GM18519 (cell line): ENCODE results near the gene MMP15.
"Not testable (repeated sequence)": the region's sequence is repeated elsewhere in the genome, so short reads cannot be mapped to it uniquely, and the experiment has no call there.

ENCODE experiments used
- ATAC-seq: cut with Tn5 transposase; IDR thresholded peaks from one replicate; pipeline ENCODE4 v1.9.1; 2021; ENCODE audit warnings: mild to moderate bottlenecking, moderate library complexity; ENCODE audit not compliant: unreplicated experiment, low FRiP score

Gene MMP15

GRCh38 chr16:57995721-57996405 lies 29.7 kb upstream of the MMP15 start:
- ATAC-seq: no peak

- ATAC-seq: no peak
These were observed 29.0 kb upstream of the MMP15 start for GRCh38 chr16:57996406-57997175.

DNA sequence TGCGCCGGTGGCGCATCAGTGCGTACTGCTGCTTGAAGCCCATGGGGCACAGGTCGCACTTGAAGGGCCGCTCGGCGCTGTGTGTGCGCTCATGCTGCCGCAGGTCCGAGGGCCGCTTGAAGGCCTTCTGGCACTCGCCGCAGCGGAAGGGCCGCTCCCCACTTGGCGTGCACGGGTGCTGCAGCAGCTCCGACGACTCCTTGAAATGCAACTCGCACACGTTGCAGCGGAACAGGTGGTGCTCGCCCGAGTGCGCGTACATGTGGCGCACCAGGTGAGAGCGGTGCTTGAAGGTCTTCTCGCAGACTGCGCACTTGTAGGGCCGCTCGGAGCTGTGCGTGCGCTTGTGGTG lies 28.4 kb upstream of the MMP15 start:
- ATAC-seq: no peak

GRCh38 chr16:57997528-57998265 lies 27.9 kb upstream of the MMP15 start:
- ATAC-seq: no peak

DNA sequence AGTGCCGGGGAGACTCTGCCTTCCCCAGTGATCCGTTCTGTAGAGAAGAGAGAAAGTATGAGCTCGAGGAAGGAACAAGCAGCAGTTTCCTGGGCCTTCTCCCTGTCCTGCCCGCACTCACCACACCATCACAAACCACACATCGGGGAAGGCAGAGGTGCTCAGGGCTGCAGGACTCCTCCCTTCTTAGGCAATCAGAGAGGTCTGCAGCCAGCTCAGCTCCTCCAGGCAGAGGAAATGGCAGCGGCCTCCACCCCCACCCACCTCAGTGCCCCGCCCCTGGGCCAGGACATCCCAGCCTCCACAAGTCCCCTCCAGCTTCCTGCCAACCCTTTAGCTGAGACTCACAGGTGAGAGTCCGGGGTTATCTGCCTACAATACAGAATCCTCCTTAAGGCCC lies 27.1 kb upstream of the MMP15 start:
- no peak for ATAC-seq

DNA sequence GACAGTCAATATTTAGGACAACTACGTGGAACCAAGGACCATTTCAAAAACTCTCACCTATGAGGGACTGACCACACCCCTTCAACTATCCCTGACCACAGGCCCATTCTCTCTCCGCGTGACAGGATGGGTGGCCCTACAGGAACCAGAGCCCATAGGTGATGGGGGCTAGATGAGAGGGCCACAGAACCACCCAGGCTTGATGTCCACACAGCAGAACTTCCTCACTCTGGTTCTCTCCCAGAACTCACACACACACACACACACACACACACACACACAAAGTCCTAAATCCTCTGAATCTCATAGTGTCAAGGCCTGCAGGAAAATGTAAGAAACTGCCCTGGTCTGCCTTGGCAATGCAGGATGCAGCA lies 26.6 kb upstream of the MMP15 start:
- ATAC-seq: no peak

- no peak for ATAC-seq
These were observed 26.1 kb upstream of the MMP15 start for GRCh38 chr16:57999366-57999970.

DNA sequence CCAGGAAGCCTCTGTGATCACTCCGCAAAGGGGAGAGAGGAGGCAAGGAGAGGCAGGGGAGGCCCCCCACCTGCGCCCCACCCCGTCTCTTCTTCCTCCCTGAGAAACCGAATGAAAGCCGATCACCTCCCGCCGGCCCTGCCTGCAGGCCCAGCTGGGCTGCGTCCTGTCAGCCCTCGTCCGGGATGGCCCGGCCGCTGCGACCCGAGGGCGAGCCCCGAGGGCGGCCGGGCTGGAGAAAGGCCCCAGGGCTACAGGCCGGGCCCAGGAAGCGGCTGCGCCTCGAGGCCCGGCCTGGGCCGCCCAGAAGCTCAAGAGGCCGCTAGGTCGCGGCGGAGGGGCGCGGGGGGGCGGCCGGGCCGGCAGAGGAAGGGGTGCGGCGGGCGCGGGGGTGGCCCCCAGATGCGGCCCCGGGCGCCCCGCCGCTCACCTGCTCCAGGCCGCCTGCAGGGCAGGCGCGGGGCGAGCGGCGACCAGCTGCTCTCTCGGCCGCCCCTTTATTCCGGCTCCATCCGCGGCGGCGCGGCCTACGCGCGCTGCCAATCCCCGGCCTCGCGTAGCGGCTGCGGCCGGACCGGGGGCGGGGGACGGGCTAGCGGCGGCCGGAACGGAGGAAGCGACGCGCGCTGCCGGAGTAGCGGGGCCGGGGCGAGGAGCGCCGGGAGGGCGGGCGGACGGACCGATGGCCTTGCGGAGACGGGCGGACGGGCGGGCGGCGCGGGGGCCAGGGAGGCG lies 25.4 kb upstream of the MMP15 start, which contains the start of gene ZNF319:
Gene ZNF319 (minus strand): TSS at position 702 of the 735 bp plus-strand sequence. CDS start 2,407 bp downstream, outside the sequence.
- peak; percentile 9 for ATAC-seq

GRCh38 chr16:58000706-58001676 lies 24.6 kb upstream of the MMP15 start, which contains the start of gene USB1:
Gene USB1, plus strand, starts transcription at chr16:58001407. Its CDS starts 77 bp downstream, at chr16:58001484.
- peak; percentile 65 for ATAC-seq

- no peak for ATAC-seq
These were observed 23.7 kb upstream of the MMP15 start for GRCh38 chr16:58001781-58002415.

DNA sequence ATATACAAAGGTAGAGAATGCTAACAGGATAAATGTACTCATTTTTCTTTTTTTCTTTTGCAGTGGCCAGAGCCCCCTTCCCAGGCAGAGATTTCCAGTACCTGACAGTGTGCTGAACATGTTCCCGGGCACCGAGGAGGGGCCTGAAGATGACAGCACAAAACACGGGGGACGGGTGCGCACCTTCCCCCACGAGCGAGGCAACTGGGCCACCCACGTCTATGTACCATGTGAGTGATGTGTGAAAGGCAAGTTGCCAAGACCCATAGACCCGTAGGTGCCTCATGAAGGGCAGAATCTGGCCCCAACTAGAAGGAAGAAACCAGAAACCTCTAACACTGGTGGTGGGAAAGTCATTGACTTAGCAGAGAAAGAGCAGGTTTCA lies 23.1 kb upstream of the MMP15 start:
- ATAC-seq: no peak

DNA sequence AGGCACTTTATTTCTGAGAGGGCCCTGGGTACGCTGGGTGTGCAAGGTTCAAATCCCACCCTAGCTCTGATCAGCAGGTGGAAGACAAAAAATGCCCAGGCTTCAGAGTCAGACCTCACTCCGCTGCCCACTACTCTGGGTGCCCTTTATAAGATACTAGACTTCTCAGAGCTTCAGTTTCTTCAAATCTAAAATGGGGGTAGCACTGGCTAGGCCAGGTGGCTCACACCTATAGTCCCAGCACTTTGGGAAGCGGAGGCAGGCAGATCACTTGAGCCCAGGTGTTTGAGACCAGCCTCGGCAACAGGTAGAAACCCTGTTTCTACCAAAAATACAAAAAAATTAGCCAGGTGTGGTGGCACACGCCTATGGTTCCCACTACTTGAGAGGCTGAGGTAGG lies 22.6 kb upstream of the MMP15 start:
- ATAC-seq: no peak

DNA sequence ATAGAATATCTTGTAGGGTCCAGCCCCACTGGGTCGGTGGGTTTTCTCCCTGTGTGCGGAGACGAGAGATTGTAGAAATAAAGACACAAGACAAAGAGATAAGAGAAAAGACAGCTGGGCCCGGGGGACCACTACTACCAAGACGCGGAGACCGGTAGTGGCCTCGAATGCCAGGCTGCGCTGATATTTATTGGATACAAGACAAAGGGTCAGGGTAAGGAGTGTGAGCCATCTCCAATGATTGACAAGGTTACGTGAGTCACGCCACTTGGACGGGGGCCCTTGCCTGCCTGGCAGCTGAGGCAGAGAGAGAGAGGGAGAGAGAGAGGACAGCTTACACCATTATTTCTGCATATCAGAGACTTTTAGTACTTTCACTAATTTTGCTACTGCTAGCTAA lies 20.8 kb upstream of the MMP15 start:
- ATAC-seq: not testable (repeated sequence)

DNA sequence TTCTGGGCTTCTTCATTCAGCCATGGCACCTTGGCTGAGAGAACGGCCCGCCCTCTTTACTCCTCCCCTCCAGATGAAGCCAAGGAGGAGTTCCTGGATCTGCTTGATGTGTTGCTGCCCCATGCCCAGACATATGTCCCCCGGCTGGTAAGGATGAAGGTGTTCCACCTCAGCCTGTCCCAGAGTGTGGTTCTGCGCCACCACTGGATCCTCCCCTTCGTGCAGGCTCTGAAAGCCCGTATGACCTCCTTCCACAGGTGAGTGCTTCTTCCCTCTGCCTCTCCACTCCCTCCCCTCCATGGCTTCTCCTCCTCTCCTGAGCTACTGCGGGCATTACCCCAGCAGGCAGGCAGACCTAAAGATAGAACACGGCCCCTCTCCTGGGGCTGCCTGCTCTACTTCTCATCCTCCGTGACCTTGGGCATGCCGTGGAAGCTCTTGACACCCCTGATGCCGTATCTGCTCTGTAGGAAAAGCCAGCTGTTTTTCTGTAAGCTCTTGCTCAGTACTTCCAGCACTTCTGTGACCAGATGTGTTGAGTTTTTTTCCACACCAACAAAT lies 15.6 kb upstream of the MMP15 start:
- no peak for ATAC-seq

GRCh38 chr16:58010886-58011285 lies 14.7 kb upstream of the MMP15 start:
- ATAC-seq: no peak

GRCh38 chr16:58011652-58012051 lies 13.9 kb upstream of the MMP15 start:
- no peak for ATAC-seq

DNA sequence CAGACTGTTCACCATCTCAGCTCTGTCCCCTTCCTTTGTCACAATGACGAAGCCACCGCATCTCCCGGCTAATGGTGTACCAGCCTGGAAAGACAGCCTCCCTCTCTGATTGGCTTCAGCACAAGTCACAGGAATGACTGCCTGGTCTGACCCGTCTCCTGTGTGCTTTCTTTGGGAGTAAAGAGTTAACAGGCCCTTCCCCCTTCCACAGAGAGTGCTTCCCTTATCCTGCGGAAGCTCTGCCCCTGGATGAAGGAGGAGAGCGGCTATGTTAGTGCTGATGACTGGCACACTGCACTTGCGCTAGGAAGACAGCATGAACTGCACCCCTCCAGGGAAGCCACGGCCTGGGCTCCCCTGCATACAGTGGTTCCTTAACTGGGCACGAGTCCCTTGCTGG lies 13.1 kb upstream of the MMP15 start:
- no peak for ATAC-seq

DNA sequence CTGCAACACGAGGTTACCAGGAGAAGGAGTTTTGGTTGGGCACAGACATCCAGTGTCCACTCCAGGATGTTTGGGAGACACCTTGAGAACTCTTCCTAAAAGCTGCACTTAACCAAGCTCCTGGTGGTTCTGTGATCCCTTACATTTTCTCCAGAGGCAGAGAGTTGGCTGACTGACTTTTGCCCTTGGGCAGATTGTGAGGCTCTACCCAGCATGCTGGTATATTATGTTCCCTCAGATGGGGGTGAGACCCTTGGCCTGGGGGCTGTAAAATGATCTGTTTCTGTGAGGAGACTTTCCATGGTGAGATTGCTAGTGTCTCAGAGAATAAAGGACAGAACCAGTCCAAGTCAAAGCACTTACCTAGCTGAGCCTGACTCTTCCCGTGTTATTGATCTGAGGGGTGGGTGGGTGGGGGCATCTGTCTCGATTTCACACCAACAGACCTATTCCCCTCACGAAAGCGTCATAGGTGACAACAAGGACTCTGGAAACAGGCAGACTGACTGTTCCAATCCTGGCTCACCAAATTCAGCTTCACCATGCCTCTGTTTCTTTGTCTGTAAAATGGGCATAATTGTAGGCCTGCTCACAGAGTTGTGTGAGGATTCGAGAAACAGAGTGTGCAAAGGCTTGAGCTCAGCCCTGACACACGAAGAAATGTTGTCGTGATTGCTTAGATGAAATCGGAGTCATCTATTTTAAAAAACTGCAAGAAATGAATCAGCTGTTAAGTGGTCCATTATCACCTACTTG lies 12.2 kb upstream of the MMP15 start:
- no peak for ATAC-seq
